ENCODE data around the gene CYP4F22.

The CYP4F22 gene

GRCh38 chr19:15555021-15555420, 46.7 kb downstream of the CYP4F22 start:
- TF ChIP-seq ZFX (IDR thresholded peaks at IDR 0.05; ENCODE audit: borderline replicate concordance) (no peak), CTCF (IDR thresholded peaks at IDR 0.05) (no peak)
- H3K27ac ChIP-seq, result no peak overlapping the region

GRCh38 chr19:15555759-15556633, 47.7 kb downstream of the CYP4F22 start:
- TF ChIP-seq CTCF (IDR thresholded peaks at IDR 0.05) (peak; percentile 88), ZFX (IDR thresholded peaks at IDR 0.05; ENCODE audit: borderline replicate concordance) (no peak)
- H3K27ac ChIP-seq, result no peak overlapping the region

GRCh38 chr19:15556634-15557181, 48.4 kb downstream of the CYP4F22 start:
- H3K27ac ChIP-seq, result no peak overlapping the region
- TF ChIP-seq CTCF (IDR thresholded peaks at IDR 0.05), result no peak
- TF ChIP-seq ZFX (IDR thresholded peaks at IDR 0.05; ENCODE audit: borderline replicate concordance), result no peak

GRCh38 chr19:15557223-15557622, 48.9 kb downstream of the CYP4F22 start:
- H3K27ac ChIP-seq, result no peak overlapping the region
- no peak for TF ChIP-seq CTCF (IDR thresholded peaks at IDR 0.05)
- no peak for TF ChIP-seq ZFX (IDR thresholded peaks at IDR 0.05; ENCODE audit: borderline replicate concordance)

DNA sequence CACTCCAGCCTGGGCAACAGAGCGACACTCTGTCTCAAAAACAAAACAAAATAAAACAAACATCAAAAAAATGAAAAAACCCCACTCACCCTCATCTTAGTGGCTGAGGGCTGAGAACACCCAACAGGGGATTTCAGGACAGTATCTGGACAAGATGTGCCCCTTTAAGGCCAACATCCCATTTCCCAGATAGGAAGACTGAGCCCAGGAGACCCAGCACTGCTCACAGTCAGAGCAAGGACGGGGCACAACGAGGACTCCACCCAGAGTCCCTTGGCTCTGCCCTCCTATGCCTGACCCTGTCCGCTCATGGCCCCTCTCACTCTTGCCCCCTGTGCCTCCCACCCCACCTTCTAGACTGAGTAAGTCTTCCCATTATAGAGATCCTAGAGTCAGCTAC, 53.8 kb downstream of the CYP4F22 start:
- TF ChIP-seq ZFX (IDR thresholded peaks at IDR 0.05; ENCODE audit: borderline replicate concordance) (no peak), CTCF (IDR thresholded peaks at IDR 0.05) (no peak)
- H3K27ac ChIP-seq, result peak overlapping the region; percentile 75

- peak overlapping the region; percentile 75 for H3K27ac ChIP-seq
- TF ChIP-seq ZFX (IDR thresholded peaks at IDR 0.05; ENCODE audit: borderline replicate concordance), result no peak
- TF ChIP-seq CTCF (IDR thresholded peaks at IDR 0.05), result no peak
Observed at GRCh38 chr19:15562861-15563260, 54.5 kb downstream of the CYP4F22 start.

- no peak for TF ChIP-seq ZFX (IDR thresholded peaks at IDR 0.05; ENCODE audit: borderline replicate concordance)
- TF ChIP-seq CTCF (IDR thresholded peaks at IDR 0.05), result no peak
- peak overlapping the region; percentile 75 for H3K27ac ChIP-seq
Observed at GRCh38 chr19:15563325-15563794, 55.0 kb downstream of the CYP4F22 start.
